Activated naive CD8-positive, alpha-beta T cell treated with anti-CD3 and anti-CD28 coated beads for 36 hours (primary cell): Measurements from ENCODE around the gene GTPBP3. TPM values are rescaled to one million over a fixed set of nuclear protein-coding genes. Genes with fewer than 3 reads are reported as not detected.
"Not testable (repeated sequence)": the region's sequence is repeated elsewhere in the genome, so short reads cannot be mapped to it uniquely, and the experiment has no call there.

Experiments used
- DNase-seq: peaks from one replicate; pipeline ENCODE4 v3.0.0; 2021
- H3K27ac Mint-ChIP-seq: one replicate; pipeline ENCODE4 v1.8.0; 2022; ENCODE audit warnings: mild to moderate bottlenecking, moderate library complexity, mixed read lengths
- H3K27me3 Mint-ChIP-seq: one replicate; pipeline ENCODE4 v1.8.0; 2022; ENCODE audit warnings: mild to moderate bottlenecking, mixed read lengths
- H3K36me3 Mint-ChIP-seq: one replicate; pipeline ENCODE4 v1.8.0; 2021; ENCODE audit warnings: mild to moderate bottlenecking, mixed read lengths
- H3K4me1 Mint-ChIP-seq: one replicate; pipeline ENCODE4 v1.8.0; 2021; ENCODE audit warnings: mixed read lengths
- H3K4me3 Mint-ChIP-seq: one replicate; pipeline ENCODE4 v1.8.0; 2022; ENCODE audit warnings: mild to moderate bottlenecking, moderate library complexity, mixed read lengths
- H3K9me3 Mint-ChIP-seq: one replicate; pipeline ENCODE4 v1.8.0; 2022; ENCODE audit warnings: mixed read lengths
- total RNA-seq, 2 experiments: library from RNA; stranded (reverse); gene quantifications; one replicate each; pipeline ENCODE4 v1.2.3, GENCODE V29; 2021

Gene GTPBP3, protein sequence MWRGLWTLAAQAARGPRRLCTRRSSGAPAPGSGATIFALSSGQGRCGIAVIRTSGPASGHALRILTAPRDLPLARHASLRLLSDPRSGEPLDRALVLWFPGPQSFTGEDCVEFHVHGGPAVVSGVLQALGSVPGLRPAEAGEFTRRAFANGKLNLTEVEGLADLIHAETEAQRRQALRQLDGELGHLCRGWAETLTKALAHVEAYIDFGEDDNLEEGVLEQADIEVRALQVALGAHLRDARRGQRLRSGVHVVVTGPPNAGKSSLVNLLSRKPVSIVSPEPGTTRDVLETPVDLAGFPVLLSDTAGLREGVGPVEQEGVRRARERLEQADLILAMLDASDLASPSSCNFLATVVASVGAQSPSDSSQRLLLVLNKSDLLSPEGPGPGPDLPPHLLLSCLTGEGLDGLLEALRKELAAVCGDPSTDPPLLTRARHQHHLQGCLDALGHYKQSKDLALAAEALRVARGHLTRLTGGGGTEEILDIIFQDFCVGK
- 10 to 100 TPM; 49.0 to 49.6 TPM for total RNA-seq

DNA sequence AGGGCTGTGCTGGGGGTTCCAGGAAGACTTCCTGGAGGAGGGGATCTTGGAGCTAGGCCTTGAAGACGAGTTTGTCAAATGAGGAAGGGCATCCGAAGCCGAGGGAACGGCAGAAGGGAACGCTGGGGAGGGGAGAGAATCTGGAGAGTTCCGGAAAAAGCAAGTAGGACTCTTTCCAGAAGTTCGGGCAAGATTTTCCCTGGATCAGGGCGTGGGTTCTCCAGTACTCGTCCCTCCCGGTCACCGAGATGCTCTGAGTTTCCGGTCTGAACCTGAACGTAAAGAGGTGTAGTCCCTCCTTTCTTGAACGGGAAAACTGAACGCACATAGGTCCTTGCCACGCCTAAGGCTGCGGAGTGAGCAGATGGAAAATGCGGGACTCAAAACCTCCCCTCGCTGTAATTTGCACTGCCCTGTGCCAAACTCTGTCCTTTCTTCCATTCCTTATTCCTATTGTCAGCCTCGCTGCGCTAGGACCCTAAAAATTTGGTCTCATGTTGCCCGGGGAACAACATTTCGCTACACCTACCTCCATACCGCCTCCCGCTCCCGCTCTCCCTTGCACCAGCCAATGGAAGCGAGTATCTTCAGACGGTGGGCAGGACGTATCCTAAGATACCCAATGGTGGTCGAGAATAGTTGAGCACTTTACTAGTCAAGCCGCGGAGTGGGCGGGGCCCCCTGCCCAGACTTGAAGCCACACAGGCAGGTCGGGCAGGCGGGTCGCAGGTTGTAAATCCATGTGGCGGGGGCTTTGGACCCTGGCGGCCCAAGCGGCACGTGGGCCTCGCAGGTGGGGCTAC lies at the start of gene GTPBP3:
Gene GTPBP3, plus strand, starts transcription at position 682 of the 803 bp plus-strand sequence. Its CDS starts 59 bp downstream, at position 741.
- DNase-seq: peak; percentile 96
- Mint-ChIP-seq H3K4me1 (peaks cover 23% of the 10 kb centered on the region), H3K9me3 (no peaks in the 10 kb centered on the region), H3K36me3 (peaks cover 6% of the 10 kb centered on the region), H3K4me3 (peak within 1 kb of the TSS; percentile 94), H3K27ac (peak within 1 kb of the TSS; percentile 95), H3K27me3 (no peaks in the 10 kb centered on the region)

DNA sequence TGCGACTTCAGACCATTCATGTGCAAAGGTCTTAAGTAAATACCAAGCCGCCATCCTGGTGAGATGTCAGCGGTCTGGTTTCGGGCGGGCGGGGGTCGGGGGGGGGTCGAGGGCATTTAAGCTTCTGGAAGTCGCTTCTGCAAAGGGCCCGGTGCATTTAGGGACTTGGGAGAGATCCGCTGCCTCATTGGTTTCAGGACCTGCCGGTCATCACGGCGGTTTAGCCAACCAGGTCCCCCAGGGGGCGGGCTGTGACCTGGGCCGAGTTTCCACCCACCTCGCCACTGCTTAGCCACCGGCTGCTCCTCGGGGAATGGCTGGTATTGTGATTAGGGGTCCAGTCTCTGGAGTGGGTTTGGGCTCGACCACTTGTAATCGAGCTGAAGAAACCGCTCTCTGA lies 47.9 kb upstream of the GTPBP3 start:
- no peak overlapping the region for H3K4me3 Mint-ChIP-seq
- H3K9me3 Mint-ChIP-seq: no peaks in the 10 kb centered on the region
- H3K27ac Mint-ChIP-seq: no peak overlapping the region
- peak; percentile 67 for DNase-seq
- H3K27me3 Mint-ChIP-seq: no peaks in the 10 kb centered on the region
- peaks cover 5% of the 10 kb centered on the region for H3K4me1 Mint-ChIP-seq
- H3K36me3 Mint-ChIP-seq: peaks cover 16% of the 10 kb centered on the region

DNA sequence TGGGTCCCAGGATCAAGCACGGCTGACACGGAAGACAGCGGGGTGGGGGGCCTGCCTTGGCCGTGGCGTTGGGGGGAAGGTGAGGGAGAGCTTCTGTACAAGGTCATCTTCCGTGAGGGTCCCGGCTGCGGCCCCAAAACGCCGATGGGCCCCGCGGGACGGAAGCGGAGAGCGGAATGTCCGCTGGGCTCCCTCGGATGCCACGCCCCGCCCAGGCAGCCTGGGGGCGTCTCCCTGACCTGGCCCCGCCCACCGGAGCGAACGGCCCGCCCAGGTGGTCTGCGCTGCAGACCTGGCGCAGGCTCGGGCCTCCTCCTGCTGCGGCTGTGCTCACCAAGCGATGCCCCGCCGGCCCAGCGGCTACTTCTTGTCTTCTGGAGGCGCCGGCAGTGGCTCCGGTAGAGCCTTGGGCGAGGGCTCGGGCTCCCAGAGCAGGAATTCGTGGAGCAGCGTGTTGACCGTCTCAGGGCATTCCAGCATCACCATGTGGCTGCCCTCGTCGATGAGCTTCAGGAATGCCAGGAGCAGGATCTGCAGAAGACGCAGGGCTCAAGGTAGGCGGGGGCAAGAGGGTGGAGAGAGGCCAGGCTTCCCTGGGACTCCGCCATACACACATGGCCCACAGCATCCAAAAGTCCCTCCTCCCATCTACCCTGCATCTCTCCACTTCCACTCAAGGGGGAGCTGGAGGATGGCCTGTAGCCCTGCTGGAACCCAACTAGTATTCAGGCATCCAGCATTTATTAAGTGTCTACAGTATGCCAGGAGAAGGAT lies 44.9 kb upstream of the GTPBP3 start:
- peak overlapping the region; percentile 84 for H3K27ac Mint-ChIP-seq
- H3K36me3 Mint-ChIP-seq: peaks cover 6% of the 10 kb centered on the region
- DNase-seq: peak; percentile 89
- H3K9me3 Mint-ChIP-seq: no peaks in the 10 kb centered on the region
- peaks cover 11% of the 10 kb centered on the region for H3K4me1 Mint-ChIP-seq
- no peaks in the 10 kb centered on the region for H3K27me3 Mint-ChIP-seq
- H3K4me3 Mint-ChIP-seq: peak overlapping the region; percentile 88

DNA sequence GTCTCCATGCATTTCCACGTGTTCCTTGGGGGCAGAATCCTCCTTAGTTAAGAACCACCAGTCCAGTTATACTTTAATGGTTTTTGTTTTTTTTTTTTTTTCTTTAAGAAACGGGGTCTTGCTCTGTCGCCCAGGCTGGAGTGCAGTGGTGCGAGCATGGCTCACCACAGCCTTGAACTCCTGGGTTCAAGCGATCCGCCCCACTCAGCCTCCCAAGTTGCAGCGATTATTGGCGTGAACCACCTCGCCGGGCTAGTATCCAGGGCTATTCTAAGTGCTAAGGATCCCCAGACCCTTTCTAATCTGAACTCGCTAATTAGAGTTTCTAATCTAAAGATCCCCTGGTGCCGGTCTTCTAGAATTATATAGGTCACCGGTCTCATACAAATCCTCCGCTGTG lies 43.7 kb upstream of the GTPBP3 start:
- no peaks in the 10 kb centered on the region for H3K9me3 Mint-ChIP-seq
- H3K4me1 Mint-ChIP-seq: peaks cover 11% of the 10 kb centered on the region
- H3K36me3 Mint-ChIP-seq: peaks cover 6% of the 10 kb centered on the region
- DNase-seq: no peak
- no peak overlapping the region for H3K4me3 Mint-ChIP-seq
- H3K27ac Mint-ChIP-seq: no peak overlapping the region
- H3K27me3 Mint-ChIP-seq: no peaks in the 10 kb centered on the region

DNA sequence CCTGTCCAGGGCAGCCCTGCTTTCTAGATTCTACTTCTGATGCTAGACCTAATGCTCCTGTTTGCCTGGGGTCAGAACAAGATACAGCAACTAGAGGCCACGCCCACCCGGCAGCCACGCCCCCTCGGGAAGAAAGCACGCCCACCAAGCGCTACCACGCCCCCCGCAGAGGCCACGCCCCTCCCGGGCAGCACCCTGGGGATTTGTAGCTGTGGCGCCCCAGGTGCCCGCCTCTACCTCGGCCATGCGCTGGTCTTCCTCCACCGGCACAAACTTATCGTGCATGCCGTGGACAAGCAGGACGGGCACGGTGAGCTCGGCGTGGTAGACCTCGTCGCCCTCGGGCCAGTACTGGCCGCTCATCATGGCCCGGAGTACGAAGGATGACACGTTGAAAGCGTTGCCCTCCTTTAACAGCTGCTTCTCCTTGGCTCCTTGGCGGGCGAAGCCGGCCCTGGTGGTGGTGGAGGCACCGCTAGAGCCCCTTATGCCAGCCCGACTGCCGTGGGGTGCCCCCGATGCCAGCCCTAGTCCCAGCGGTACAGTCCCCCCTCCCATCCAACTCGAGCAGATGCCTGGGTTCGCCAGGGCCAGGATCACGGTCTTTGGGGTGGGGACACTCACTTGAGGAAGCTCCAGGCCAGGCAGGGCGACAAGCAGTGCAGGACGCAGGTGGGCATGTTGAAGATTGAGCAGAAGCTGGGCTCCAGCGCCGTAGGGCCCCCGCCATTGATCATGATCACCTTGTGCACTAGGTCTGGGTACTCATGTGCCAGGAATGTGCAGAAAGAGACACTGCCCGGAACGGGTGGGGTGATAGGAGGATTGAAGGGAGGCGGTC lies 43.1 kb upstream of the GTPBP3 start:
- Mint-ChIP-seq H3K27me3 (no peaks in the 10 kb centered on the region), H3K4me1 (peaks cover 11% of the 10 kb centered on the region), H3K27ac (no peak overlapping the region), H3K4me3 (no peak overlapping the region), H3K36me3 (peaks cover 6% of the 10 kb centered on the region), H3K9me3 (no peaks in the 10 kb centered on the region)
- peak; percentile 66 for DNase-seq

DNA sequence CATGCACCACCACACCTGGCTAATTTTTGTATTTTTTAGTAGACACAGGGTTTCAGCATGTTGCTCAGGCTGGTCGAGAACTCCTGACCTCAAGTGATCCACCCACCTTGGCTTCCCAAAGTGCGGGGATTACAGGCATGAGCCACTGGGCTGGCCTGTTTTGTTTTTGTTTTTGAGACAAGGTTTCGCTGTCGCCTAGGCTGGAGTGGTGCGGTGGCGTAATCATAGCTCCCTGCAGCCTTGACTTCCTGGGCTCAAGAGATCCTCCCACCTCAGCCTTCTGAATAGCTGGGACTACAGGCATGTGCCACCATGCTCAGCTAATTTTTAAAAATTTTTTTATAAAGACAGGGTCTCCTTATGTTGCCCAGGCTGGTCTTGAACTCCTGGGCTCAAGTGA lies 41.8 kb upstream of the GTPBP3 start:
- H3K27me3 Mint-ChIP-seq, H3K27ac Mint-ChIP-seq, H3K36me3 Mint-ChIP-seq, H3K9me3 Mint-ChIP-seq, DNase-seq, H3K4me3 Mint-ChIP-seq: not testable (repeated sequence)
- peaks cover 11% of the 10 kb centered on the region for H3K4me1 Mint-ChIP-seq

DNA sequence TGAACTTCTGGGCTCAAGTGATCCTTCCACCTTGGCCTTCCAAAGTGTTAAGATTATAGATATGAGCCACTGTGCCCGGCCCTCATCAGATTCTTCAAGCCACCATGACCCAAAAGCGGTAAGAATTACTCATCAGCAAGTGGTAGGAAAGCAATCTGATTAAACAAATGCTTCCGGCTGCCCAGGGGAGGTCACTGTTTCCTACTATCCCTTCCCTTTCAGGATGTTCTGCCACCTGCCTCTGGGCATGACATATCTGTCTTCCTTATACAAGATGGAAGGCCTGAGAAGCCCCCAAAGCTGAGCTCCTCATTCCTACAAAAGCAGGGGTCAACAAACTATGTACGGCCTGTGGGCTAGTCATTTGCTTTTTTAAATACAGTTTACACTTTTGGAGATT lies 41.1 kb upstream of the GTPBP3 start:
- peaks cover 6% of the 10 kb centered on the region for H3K36me3 Mint-ChIP-seq
- DNase-seq: no peak
- H3K4me1 Mint-ChIP-seq: peaks cover 11% of the 10 kb centered on the region
- no peak overlapping the region for H3K4me3 Mint-ChIP-seq
- no peaks in the 10 kb centered on the region for H3K9me3 Mint-ChIP-seq
- no peaks in the 10 kb centered on the region for H3K27me3 Mint-ChIP-seq
- H3K27ac Mint-ChIP-seq: peak overlapping the region; percentile 20

DNA sequence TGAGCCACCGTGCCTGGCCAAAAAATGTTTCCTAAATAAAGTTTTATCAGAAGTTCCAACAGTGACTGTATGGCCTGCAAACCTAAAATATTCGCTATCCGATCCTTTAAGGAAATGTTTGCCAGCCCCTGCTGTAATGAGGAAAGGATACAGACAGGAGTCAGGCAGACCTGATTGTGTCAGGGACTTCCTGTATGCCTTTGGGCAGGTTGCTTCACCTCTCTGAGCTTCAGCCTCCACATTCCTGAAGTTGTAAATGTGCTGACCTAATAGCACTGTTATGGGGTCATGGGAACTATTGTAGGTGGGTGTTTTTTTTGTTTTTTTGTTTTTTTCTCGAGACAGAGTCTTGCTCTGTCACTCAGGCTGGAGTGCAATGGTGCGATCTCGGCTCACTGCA lies 40.4 kb upstream of the GTPBP3 start:
- peaks cover 6% of the 10 kb centered on the region for H3K36me3 Mint-ChIP-seq
- no peak overlapping the region for H3K4me3 Mint-ChIP-seq
- peaks cover 9% of the 10 kb centered on the region for H3K4me1 Mint-ChIP-seq
- DNase-seq: no peak
- no peak overlapping the region for H3K27ac Mint-ChIP-seq
- no peaks in the 10 kb centered on the region for H3K9me3 Mint-ChIP-seq
- no peaks in the 10 kb centered on the region for H3K27me3 Mint-ChIP-seq

DNA sequence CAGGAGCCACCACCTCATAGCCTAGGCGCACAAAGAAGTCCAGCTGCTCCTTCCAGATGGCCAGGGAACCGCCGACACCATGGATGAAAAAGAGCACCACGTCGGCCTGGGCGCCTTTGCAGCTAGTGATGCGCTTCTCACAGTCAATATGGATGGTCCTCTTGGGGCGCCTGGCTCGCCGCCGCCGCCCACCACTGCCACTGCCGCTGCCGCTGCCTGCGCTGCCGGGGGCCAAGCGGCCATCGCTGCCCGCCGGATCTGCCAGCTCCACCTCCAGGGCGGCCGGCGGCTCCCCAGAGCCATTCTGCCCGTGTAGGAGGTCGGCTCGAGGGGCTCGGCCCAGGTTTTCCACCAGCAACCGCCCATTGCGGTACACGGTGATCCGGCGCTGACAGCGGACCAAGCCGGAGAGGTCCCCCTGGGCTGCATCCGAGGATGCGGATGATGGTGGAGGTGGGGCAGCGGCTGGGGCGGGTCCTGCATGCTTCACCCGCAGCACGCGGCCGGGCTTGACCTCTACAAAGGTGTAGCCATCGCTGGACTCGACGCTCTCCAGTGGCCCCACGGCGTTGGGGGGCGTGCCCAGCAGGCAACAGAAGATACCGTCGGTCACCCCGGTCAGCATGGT lies 36.2 kb upstream of the GTPBP3 start:
- Mint-ChIP-seq H3K27ac (no peak overlapping the region), H3K27me3 (no peaks in the 10 kb centered on the region), H3K4me1 (peaks cover 24% of the 10 kb centered on the region), H3K9me3 (no peaks in the 10 kb centered on the region), H3K36me3 (peaks cover 3% of the 10 kb centered on the region), H3K4me3 (no peak overlapping the region)
- DNase-seq: no peak

DNA sequence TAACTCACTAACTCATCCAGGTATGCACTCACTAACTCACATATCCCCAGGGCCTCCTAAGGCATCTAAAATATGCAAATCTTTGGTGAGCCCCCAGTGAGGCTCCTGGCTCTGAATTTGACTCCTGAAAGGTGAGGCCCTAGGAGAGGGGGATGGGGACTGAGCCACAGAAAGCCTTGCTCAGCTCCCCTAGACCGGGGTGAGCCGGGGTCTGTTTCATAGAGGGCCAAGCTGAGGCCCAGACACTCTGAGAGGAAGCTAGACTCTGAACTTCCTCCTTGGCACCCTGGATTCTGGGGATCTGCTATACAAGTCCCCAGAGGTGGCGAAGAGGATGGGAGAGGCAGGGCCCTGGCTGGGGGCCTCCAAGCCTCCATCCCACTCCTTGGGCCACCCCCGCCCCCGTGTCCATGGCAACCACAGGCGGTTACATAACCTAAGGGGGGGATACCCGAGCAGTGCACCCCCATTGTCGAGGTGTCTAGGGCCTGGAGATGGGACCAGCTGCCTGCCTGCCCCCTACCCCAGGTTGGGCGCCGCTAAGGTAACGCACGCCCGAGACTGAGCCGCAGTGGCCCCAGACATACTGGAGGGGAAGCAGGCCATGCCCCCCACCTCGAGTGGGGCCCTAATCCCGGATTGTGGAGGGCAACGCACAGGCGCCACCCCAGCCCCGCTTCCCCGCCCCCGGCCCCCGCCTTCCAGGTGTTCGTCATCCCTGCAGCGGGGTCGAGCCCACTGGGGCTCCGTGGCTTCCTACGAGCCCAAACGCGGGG lies 34.8 kb upstream of the GTPBP3 start:
- H3K4me3 Mint-ChIP-seq: peak overlapping the region; percentile 66
- no peaks in the 10 kb centered on the region for H3K27me3 Mint-ChIP-seq
- no peak overlapping the region for H3K27ac Mint-ChIP-seq
- DNase-seq: peak; percentile 21
- peaks cover 25% of the 10 kb centered on the region for H3K4me1 Mint-ChIP-seq
- no peaks in the 10 kb centered on the region for H3K9me3 Mint-ChIP-seq
- H3K36me3 Mint-ChIP-seq: peaks cover 10% of the 10 kb centered on the region

DNA sequence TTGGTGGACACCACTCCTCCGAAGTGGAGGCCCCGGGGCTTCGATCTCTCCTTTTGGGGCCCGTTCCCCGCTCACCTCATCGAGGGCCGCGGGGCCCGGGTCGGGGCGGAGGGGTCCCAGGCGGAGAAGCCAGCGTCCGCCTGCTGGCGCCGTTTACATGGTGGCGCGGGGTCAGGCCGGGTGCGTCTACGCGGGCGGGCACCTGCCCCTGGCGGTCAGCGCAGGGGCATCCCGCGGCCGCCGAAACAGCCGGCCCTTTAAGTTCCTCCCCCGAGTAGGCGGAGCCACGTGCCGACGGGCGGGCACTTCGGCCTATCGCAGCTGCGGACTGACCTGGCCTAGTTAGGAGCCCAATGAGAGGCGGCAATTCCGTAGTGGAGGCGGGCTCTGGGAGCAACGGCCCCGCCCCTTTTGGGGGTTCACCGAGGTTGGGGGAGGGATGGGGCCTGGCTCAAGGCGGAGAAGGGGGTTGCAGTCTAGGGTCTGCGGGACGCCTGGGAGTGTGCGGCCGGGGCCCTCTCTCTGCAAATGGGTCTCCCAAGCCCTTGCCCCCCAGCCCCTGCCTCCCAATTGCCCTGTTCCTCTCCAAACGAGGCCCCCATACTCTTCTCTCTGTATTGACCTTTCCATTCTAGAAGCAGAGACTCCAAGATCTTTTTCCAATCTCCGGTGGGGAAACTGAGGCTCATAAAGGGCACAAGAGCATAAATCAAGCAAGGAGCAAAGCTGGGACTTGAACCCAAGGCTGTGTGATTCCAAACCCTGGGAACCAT lies 34.0 kb upstream of the GTPBP3 start, which contains the start of gene ABHD8:
Gene ABHD8, minus strand, starts transcription at position 259 of the 773 bp plus-strand sequence. CDS start 1,809 bp downstream, outside the sequence.
- H3K27me3 Mint-ChIP-seq: no peaks in the 10 kb centered on the region
- peaks cover 13% of the 10 kb centered on the region for H3K36me3 Mint-ChIP-seq
- peak; percentile 93 for DNase-seq
- no peaks in the 10 kb centered on the region for H3K9me3 Mint-ChIP-seq
- peaks cover 30% of the 10 kb centered on the region for H3K4me1 Mint-ChIP-seq
- H3K4me3 Mint-ChIP-seq: peak within 1 kb of the TSS; percentile 66
- H3K27ac Mint-ChIP-seq: peak within 1 kb of the TSS; percentile 8

DNA sequence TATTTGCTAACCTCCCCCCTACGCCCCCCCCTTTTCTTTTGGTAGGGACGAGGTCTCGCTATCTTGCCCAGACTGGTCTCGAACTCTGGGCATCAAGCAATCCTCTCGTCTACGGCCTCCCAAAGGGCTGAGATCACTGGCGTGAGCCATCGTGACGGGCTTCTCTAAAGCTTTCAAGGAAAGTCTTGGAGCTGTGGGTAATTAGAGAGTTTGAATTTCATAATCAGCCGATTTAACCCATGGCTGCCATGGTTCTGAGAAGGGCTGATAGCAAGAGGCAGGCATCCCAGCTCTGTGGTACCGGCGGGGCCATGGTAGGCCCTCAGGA lies 33.4 kb upstream of the GTPBP3 start:
- peaks cover 30% of the 10 kb centered on the region for H3K4me1 Mint-ChIP-seq
- no peaks in the 10 kb centered on the region for H3K27me3 Mint-ChIP-seq
- peak overlapping the region; percentile 66 for H3K4me3 Mint-ChIP-seq
- peak overlapping the region; percentile 8 for H3K27ac Mint-ChIP-seq
- no peak for DNase-seq
- peaks cover 13% of the 10 kb centered on the region for H3K36me3 Mint-ChIP-seq
- H3K9me3 Mint-ChIP-seq: no peaks in the 10 kb centered on the region
